Breast epithelium (tissue), 4 donors: ENCODE measurements around the gene KLK13. TPM values are rescaled to one million over a fixed set of nuclear protein-coding genes. Genes with fewer than 3 reads are reported as not detected.

Experiments
- DNase-seq, 2 donors: peaks; one replicate each; pipeline ENCODE4 v3.0.0-alpha.2; 2019; ENCODE audit warnings: low spot score in 2 of 2
- H3K27ac ChIP-seq, 2 donors: fragments of 200-600 bp; sonication (generic) in 1 of 2; one replicate each; pipeline ENCODE4 v1.5.1; 2016 to 2019; ENCODE audit warnings: mild to moderate bottlenecking in 1 of 2
- H3K27me3 ChIP-seq, 2 donors: fragments of 200-600 bp; sonication (generic) in 1 of 2; one replicate each; pipeline versions ENCODE4 v1.5.1 to v1.6.0; 2017 to 2019; ENCODE audit warnings: control low read depth in 1 of 2, mild to moderate bottlenecking in 1 of 2
- H3K36me3 ChIP-seq: fragments of 200-600 bp; one replicate; pipeline ENCODE4 v1.5.1; 2019
- H3K4me1 ChIP-seq, 2 donors: fragments of 200-600 bp; sonication (generic); one replicate each; pipeline ENCODE4 v1.5.1; 2016 to 2019; ENCODE audit warnings: control low read depth in 1 of 2
- H3K4me3 ChIP-seq, 3 donors: fragments of 200-600 bp; sonication (generic); 1 replicate in 2 of 3; 2 replicates in 1 of 3; pipeline ENCODE4 v1.5.1; 2016 to 2019; ENCODE audit warnings: mild to moderate bottlenecking in 3 of 3, moderate library complexity in 2 of 3
- H3K9me3 ChIP-seq, 2 donors: fragments of 200-600 bp; sonication (generic) in 1 of 2; one replicate each; pipeline ENCODE4 v1.5.1; 2016 to 2019; ENCODE audit warnings: control low read depth in 1 of 2
- CTCF ChIP-seq, 3 donors: fragments of 450-650 bp; IDR thresholded peaks; one replicate each; pipeline ENCODE4 v1.5.1; 2016 to 2017; ENCODE audit warnings: antibody characterized with exemption in 3 of 3, mild to moderate bottlenecking in 3 of 3, moderate library complexity in 3 of 3
- POLR2A ChIP-seq: fragments of 450-650 bp; IDR thresholded peaks from one replicate; pipeline ENCODE4 v1.6.1; 2016; ENCODE audit warnings: antibody characterized with exemption, mild to moderate bottlenecking, moderate library complexity
- POLR2AphosphoS5 ChIP-seq, 3 donors: sonication (generic); formaldehyde crosslinking; IDR thresholded peaks; one replicate each; pipeline ENCODE4 v1.6.1; 2017; ENCODE audit warnings: antibody characterized with exemption in 3 of 3
- intact Hi-C: fragments of 100-400 bp; cut with DNase I; formaldehyde crosslinking; loops from one replicate; pipeline ENCODE4 v1.15.1; 2023; ENCODE audit warnings: low total_unique reads
- total RNA-seq, 3 donors: library from RNA; depleted of rRNA; stranded (reverse); fragments of >200 nt; gene quantifications; one replicate each; pipeline ENCODE4 v1.1.0, GENCODE V29; 2016

Gene KLK13
- total RNA-seq, 3 donors from 2014 or later = not detected

- no peak for DNase-seq
- no peaks in the 10 kb centered on the region for H3K9me3 ChIP-seq
- TF ChIP-seq POLR2A (no peak), CTCF (IDR thresholded peaks at IDR 0.05) (no peak), POLR2AphosphoS5 (IDR thresholded peaks at IDR 0.05) (no peak)
- H3K4me3 ChIP-seq = no peak overlapping the region
- H3K36me3 ChIP-seq = no peaks in the 10 kb centered on the region
- intact Hi-C loops = no loop called here
- H3K27ac ChIP-seq = no peak overlapping the region
- H3K27me3 ChIP-seq = no peaks in the 10 kb centered on the region
- no peaks in the 10 kb centered on the region for H3K4me1 ChIP-seq
Measured at GRCh38 chr19:51086153-51086850, 21.4 kb upstream of the KLK13 start.

GRCh38 chr19:51084505-51084904 is 19.6 kb upstream of the KLK13 start:
- DNase-seq = no peak
- no peaks in the 10 kb centered on the region for H3K9me3 ChIP-seq
- H3K27me3 ChIP-seq = no peaks in the 10 kb centered on the region
- no peak for TF ChIP-seq CTCF (IDR thresholded peaks at IDR 0.05)
- TF ChIP-seq POLR2A = no peak
- TF ChIP-seq POLR2AphosphoS5 (IDR thresholded peaks at IDR 0.05) = no peak
- intact Hi-C loops = no loop called here
- H3K4me3 ChIP-seq = no peak overlapping the region
- H3K4me1 ChIP-seq = no peaks in the 10 kb centered on the region
- no peaks in the 10 kb centered on the region for H3K36me3 ChIP-seq
- H3K27ac ChIP-seq = no peak overlapping the region

GRCh38 chr19:51083783-51084182 is 18.9 kb upstream of the KLK13 start:
- Histone ChIP-seq H3K9me3 (no peaks in the 10 kb centered on the region), H3K27me3 (no peaks in the 10 kb centered on the region), H3K4me1 (no peaks in the 10 kb centered on the region), H3K4me3 (no peak overlapping the region), H3K27ac (no peak overlapping the region), H3K36me3 (no peaks in the 10 kb centered on the region)
- intact Hi-C loops = no loop called here
- TF ChIP-seq POLR2AphosphoS5 (IDR thresholded peaks at IDR 0.05) (no peak), POLR2A (no peak), CTCF (IDR thresholded peaks at IDR 0.05) (no peak)
- no peak for DNase-seq

GRCh38 chr19:51083181-51083580 is 18.3 kb upstream of the KLK13 start:
- Histone ChIP-seq H3K4me3 (no peak overlapping the region), H3K9me3 (no peaks in the 10 kb centered on the region), H3K4me1 (no peaks in the 10 kb centered on the region), H3K27ac (no peak overlapping the region), H3K36me3 (no peaks in the 10 kb centered on the region), H3K27me3 (no peaks in the 10 kb centered on the region)
- DNase-seq = no peak
- TF ChIP-seq POLR2AphosphoS5 (IDR thresholded peaks at IDR 0.05) (no peak), POLR2A (no peak), CTCF (IDR thresholded peaks at IDR 0.05) (no peak)
- intact Hi-C loops = no loop called here

- DNase-seq = no peak
- no peak within 1 kb of the TSS for H3K27ac ChIP-seq
- H3K9me3 ChIP-seq = no peaks in the 10 kb centered on the region
- no peaks in the 10 kb centered on the region for H3K4me1 ChIP-seq
- no peaks in the 10 kb centered on the region for H3K27me3 ChIP-seq
- TF ChIP-seq CTCF (IDR thresholded peaks at IDR 0.05) = no peak
- TF ChIP-seq POLR2A = no peak
- no peak for TF ChIP-seq POLR2AphosphoS5 (IDR thresholded peaks at IDR 0.05)
- intact Hi-C loops = no loop called here
- no peak within 1 kb of the TSS for H3K4me3 ChIP-seq
- H3K36me3 ChIP-seq = no peaks in the 10 kb centered on the region
Measured at GRCh38 chr19:51082611-51083010, 17.7 kb upstream of the KLK13 start, which contains the start of gene KLK14. Gene KLK14, minus strand, starts transcription at chr19:51082887. Its CDS starts 273 bp downstream, at chr19:51082614.
